Fibroblast of gingiva (primary cell): ENCODE data around the gene TTBK2.

Source experiments
- DNase-seq: peaks from one replicate; pipeline ENCODE4 v3.0.0-alpha.2; 2011; ENCODE audit warnings: low read depth

Gene TTBK2

DNA sequence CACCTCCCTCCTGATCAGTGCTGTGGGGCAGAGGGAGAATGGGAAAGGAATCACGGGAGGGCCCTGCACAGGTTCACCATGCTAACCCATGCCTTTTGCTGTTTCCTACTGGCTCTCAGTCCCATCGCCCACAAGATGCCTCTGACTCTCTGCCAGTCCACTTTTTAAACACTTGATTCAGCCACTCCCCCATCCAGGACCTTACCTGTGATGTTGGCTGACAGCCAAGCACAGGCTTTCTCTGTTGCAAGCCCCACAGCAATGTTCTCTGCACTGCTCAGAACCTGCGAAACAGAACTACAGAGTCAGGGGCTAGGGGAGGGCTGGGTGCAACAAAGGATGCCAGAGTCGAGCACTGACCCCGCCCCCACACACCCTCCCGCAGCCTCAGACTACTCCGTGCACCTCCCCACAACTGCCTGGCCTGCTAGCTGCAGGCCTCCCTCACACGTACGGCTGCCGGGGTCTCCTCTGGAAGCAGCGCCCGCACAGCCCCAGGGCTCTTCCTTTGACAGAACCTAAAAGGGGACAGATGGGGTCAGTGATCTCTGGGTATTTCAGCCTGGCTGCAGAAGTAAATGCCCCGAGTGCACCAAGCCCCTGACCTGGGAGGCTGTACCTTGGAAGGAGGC is 192.7 kb downstream of the TTBK2 start:
- no peak for DNase-seq

DNA sequence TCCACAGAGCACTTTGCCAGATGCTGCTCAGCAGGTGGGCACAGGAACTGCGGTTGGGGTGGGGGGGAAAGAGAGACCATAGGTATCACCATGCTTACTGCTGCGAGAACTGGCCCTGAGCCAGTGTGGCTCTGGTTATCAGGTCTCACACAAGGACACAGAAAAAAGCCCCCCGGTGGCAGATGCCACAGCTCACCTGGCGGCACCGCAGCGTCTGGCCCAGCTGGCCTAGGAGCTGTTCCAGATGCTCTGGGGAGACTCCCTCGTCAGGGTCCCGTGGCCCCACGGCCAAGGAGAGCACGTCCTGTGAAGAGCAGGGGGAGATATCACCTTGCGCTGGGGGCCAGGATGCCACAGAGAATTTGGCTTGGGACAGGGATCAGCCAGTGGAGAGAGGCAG is 194.5 kb downstream of the TTBK2 start:
- no peak for DNase-seq

- DNase-seq = no peak
These were observed 195.2 kb downstream of the TTBK2 start for GRCh38 chr15:42725331-42725903.

DNA sequence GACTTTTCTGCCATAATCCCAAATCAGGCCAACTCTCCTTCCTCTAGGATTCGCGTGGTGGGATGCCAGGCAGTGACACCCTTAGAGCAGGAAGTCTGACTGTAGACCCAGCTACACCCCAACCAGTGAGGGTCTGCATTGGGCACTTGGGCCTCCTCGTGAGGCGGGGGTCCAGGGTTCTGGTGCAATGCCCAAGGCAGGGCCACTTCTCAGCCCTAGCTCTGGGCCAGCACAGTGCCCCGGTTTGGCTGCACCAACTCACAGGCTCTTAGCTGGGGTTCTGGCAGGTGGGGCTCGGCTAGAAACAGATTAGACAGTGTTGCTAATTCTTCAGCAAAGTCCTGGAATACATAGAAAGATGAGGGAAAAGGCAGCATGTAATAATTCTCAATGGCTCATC is 196.3 kb downstream of the TTBK2 start:
- DNase-seq = no peak

GRCh38 chr15:42723068-42723467 is 197.5 kb downstream of the TTBK2 start:
- DNase-seq = no peak

- no peak for DNase-seq
These were observed 198.7 kb downstream of the TTBK2 start for GRCh38 chr15:42721916-42722315.

DNA sequence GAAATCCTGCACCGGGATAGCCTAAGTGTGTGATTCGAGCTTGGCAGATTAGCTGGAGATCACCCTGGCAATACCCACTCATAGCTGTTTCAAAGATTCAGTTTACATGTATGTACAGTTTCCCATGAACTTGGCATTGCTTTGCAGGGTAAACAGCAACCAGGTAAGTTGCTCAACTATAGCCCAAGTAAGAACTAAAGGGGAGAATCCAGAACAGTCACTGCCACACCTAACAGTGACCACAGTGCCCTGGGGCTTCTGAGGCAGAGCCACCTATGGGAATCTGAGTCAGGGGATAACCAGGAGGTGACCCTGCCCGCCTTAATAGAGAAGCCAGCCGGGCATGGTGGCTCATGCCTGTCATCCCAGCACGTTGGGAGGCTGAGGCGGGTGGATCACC is 199.6 kb downstream of the TTBK2 start:
- no peak for DNase-seq

DNA sequence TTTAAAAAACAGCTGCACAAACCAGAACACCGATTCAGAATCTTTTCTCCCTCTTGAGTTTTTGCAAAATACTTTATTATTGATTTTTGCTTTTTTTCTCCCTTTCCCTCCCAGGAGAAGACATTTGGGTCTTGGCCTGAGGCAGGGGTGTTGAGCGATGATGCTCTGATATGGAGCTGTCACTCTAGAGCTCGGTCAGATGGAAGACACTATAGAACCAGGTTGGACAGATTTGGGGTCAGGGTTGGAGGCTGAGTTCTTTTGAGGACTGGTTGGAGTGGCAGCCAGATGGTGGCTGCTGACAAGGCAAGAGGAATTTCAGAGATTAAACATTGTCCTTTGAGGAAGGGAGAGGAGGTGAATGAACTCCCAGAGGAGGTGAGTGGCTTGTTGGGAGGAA is 200.5 kb downstream of the TTBK2 start:
- DNase-seq = no peak

- DNase-seq = no peak
These were observed 201.5 kb downstream of the TTBK2 start for GRCh38 chr15:42719043-42719442.

- DNase-seq = no peak
These were observed 204.0 kb downstream of the TTBK2 start for GRCh38 chr15:42716626-42717025.

DNA sequence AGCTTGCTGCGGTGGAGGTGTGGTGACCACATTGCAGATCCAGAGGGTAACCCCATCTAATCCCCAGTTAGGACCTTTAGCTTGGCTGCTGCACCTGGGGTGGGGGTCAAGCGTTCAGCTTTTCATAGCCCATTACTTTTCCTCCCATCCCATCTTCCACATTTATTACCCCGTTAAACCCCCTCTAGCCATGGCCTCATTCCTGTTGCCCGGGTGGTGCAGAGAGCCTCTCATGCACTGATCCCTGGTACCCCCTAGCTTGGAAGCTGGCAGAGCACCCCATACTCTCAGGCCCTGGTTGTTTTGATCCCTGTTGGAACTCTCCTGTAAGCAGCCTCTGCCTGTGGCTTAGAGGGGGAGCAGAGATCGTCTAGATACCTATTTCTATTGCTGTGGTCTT is 204.5 kb downstream of the TTBK2 start:
- no peak for DNase-seq

DNA sequence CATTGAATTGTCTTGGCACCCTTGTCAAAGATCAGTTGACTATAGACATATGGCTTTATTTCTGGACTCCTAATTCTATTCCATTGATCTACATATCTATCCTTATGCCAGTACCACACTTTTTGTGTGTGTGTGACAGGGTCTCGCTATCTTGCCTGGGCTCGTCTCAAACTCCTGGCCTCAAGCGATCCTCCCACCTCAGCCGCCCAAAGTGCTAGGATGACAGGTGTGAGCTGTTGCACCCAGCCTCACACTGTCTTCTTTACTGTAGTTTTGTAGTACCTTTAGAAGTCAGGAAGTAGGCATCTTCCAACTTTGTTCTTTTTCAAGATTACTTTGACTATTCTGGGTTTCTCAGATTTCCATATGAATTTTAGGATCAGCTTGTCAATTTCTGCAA is 208.0 kb downstream of the TTBK2 start:
- DNase-seq = no peak

- DNase-seq = no peak
These were observed 208.8 kb downstream of the TTBK2 start for GRCh38 chr15:42711746-42712145.

DNA sequence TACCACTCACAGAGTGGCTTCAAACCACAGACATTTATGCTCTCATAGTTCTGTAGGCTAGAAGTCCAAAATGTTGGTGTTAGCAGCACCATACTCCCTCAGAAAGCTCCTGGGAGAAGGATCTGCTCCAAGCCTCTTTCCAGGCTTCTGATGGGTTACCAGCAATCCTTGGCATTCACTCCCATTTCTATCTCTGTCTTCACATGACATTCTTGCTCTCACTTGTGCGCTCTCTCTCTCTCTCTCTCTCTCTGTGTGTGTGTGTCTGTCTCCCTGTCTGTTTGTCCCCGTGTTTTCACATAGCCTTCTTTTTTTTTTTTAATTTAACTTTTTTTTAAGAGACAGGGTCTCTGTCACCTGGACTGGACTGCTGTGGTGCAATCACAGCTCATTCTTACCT is 209.9 kb downstream of the TTBK2 start:
- peak; percentile 21 for DNase-seq

DNA sequence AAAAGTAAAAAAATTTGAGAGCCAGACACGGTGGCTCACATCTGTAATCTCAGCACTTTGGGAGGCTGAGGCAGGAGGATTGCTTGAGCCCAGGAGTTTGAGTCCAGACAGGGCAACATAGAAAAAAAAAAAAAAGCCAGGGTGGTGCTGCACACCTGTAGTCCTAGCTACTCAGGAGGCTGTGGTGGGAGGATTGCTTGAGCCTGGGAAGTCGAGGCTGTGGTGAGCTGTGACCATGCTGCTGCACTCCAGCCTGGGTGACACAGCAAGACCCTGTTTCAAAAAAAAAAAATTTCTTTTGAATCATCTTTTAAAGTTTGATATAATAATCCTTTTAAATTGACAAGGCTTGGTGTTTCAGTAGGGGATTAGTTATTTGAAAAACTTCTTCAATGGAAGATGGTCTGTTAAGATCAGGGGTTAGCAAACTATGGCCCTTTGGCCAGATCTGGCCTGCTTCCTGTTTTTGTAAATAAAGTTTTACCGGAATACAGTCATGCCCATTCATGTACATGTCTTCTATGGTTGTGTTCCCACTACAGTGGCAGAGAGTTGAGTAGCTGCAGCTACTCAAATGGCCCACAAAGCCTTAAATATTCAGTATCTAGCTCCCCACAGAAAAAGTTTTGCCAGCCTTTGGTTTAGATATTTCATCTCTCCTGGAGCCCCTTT is 212.6 kb downstream of the TTBK2 start:
- DNase-seq = no peak

GRCh38 chr15:42707068-42707467 is 213.5 kb downstream of the TTBK2 start:
- DNase-seq = peak; percentile 55

DNA sequence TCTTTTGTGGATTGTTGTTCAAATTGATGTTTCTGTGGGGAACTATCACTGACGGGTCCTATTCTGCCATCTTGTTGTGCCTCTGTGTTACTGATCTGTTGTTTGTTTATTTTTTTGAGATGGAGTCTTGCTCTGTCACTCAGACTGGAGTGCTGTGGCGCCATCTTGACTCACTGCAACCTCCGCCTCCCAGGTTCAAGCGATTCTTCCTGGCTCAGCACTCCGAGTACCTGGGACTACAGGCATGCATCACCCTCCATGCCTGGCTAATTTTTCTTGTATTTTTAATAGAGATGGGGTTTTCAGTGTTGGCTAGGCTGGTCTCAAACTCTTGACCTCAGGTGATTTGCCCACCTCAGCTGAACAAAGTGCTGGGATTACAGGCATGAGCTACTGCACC is 215.2 kb downstream of the TTBK2 start:
- DNase-seq = no peak

GRCh38 chr15:42704492-42704926 is 216.1 kb downstream of the TTBK2 start:
- DNase-seq = peak; percentile 49

DNA sequence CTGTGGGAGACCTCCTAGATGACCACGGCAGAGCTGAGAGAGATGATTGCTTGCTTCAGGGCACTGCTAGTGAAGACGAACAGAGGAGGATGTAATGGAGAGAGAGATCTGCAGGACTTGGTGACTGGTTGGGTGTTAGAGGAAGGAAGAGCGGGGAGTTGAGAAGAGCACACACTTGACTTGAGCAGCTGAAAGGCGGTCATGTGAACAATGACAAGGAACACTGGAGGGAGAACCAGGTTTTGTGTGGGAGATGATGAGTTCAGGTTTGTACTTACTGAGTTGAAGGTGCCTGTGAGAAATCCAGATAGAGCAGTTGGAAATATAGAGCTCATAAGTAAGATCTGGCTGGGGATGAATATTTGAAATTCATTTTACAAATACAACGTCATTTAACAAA is 224.0 kb downstream of the TTBK2 start:
- no peak for DNase-seq

DNA sequence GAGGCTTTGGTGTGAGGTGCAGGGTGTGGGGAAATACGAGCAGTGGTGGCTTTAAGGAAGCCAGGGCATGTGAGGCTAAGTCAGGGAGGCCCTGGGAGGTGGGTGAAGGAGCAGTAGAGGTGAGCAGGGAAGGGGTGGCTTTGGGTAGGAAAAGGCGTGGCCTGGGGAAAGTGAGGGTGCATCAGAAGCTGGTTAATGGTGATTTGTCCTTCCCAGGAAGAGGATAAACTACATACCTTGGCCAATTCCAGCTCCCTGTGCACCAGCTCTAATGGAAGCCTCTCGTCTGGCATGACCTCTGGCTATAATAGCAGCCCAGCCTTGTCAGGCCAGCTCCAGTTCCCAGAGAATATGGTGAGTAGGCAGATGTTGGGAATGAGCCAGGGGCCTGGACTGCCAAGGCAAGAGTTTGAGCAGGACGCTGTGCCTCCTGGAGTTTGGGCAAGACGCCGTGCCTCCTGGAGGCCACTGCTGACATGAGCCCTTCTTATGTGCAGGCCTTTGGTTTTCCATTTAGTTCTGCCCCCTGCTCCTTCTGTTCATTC is 225.0 kb downstream of the TTBK2 start:
- DNase-seq = peak; percentile 40

- DNase-seq = no peak
These were observed 226.2 kb downstream of the TTBK2 start for GRCh38 chr15:42694398-42694797.

- DNase-seq = no peak
These were observed 226.6 kb downstream of the TTBK2 start for GRCh38 chr15:42693942-42694341.

- no peak for DNase-seq
These were observed 227.1 kb downstream of the TTBK2 start for GRCh38 chr15:42693496-42693895.
